HepG2 (cell line): Measurements from ENCODE around the gene RNF13. TPM values are rescaled to one million over a fixed set of nuclear protein-coding genes. Genes with fewer than 3 reads are reported as not detected.

ENCODE experiments used
- ATAC-seq: fragments of 200-7000 bp; cut with Tn5 transposase; 3 replicates; pipeline ENCODE4 v1.9.1; 2020; ENCODE audit warnings: mild to moderate bottlenecking, moderate library complexity
- BruUV-seq: library from RNA; stranded (reverse); fragments of 400-500 nt; replicated peaks from 2 replicates; lab custom pipeline; 2021; lab: Mats Ljungman, UMichigan
- CTCF ChIA-PET: fragments of 300-600 bp; formaldehyde crosslinking; extraction: SDS; loops from one replicate; lab custom pipeline; 2021; ENCODE audit warnings: low total read pairs, inconsistent platforms, low intra/inter-chr PET ratio; lab: Yijun Ruan, JAX
- POLR2A ChIA-PET: fragments of 350-600 bp; sonication (Branson Sonifier 250); formaldehyde crosslinking; loops from one replicate; lab custom pipeline; 2020; ENCODE audit warnings: antibody characterized with exemption, inconsistent platforms; lab: Yijun Ruan, JAX
- DNase-seq: peaks from one replicate; pipeline ENCODE4 v3.0.0-alpha.2; 2015; ENCODE audit warnings: low spot score
- FAIRE-seq: peaks from 3 replicates; lab custom pipeline; 2011; peaks lifted over from hg19 to GRCh38; lab: Jason Lieb, UNC
- H2AFZ ChIP-seq: one replicate; pipeline ENCODE4 v1.6.1; 2011; ENCODE audit warnings: low read length, inconsistent platforms
- H3K27ac ChIP-seq: fragments of 300-600 bp; 3 replicates; pipeline ENCODE4 v1.8.0; 2011; ENCODE audit warnings: mixed run types, mild to moderate bottlenecking, mixed read lengths, low read length, inconsistent platforms; ENCODE audit not compliant: insufficient read depth; ENCODE audit errors: extremely low read length
- H3K27me3 ChIP-seq, 2 experiments: fragments of 200-600 bp in 1 of 2; 2 replicates in 1 of 2; 3 replicates in 1 of 2; pipeline versions ENCODE4 v1.6.0 to v1.8.0; 2011; ENCODE audit warnings: low read length in 2 of 2, mild to moderate bottlenecking in 2 of 2, moderate library complexity in 2 of 2, inconsistent platforms in 1 of 2; ENCODE audit not compliant: insufficient read depth in 2 of 2, control insufficient read depth in 1 of 2
- H3K36me3 ChIP-seq, 2 experiments: fragments of 200-600 bp in 1 of 2; replicated peaks in 1 of 2; 2 replicates in 1 of 2; 3 replicates in 1 of 2; pipeline versions ENCODE4 v1.5.1 to v1.8.0; 2011; ENCODE audit warnings: low read length in 2 of 2, inconsistent platforms in 1 of 2; ENCODE audit not compliant: insufficient read depth in 2 of 2, control insufficient read depth in 1 of 2
- H3K4me1 ChIP-seq: 2 replicates; pipeline ENCODE4 v1.5.1; 2012; ENCODE audit warnings: low read length, inconsistent platforms; ENCODE audit not compliant: insufficient read depth
- H3K4me2 ChIP-seq: 2 replicates; pipeline ENCODE4 v1.6.0; 2011; ENCODE audit warnings: low read depth, low read length, inconsistent platforms
- H3K4me3 ChIP-seq, 3 experiments: fragments of 200-600 bp in 1 of 3; sonication (generic), shearing (Covaris generic) in 1 of 3; replicated peaks in 1 of 3; 2 replicates each; pipeline ENCODE4 v1.5.1; 2011 to 2016; ENCODE audit warnings: low read length in 3 of 3, inconsistent platforms in 2 of 3, low read depth in 2 of 3, mild to moderate bottlenecking in 2 of 3, control low read depth in 1 of 3, mixed read lengths in 1 of 3; ENCODE audit not compliant: insufficient read depth in 1 of 3
- H3K79me2 ChIP-seq: one replicate; pipeline ENCODE4 v1.6.1; 2011; ENCODE audit warnings: low read length, inconsistent platforms; ENCODE audit not compliant: insufficient read depth
- H3K9ac ChIP-seq: 2 replicates; pipeline ENCODE4 v1.6.0; 2011; ENCODE audit warnings: mild to moderate bottlenecking, low read depth, low read length, inconsistent platforms; ENCODE audit not compliant: insufficient read depth
- H3K9me3 ChIP-seq: 2 replicates; pipeline ENCODE4 v1.5.1; 2012; ENCODE audit warnings: mild to moderate bottlenecking, low read length
- H4K20me1 ChIP-seq: 2 replicates; pipeline ENCODE4 v1.6.0; 2011; ENCODE audit warnings: inconsistent platforms, mild to moderate bottlenecking, low read length, moderate library complexity; ENCODE audit not compliant: insufficient read depth
- ELF3 ChIP-seq: IDR thresholded peaks from 2 replicates; pipeline ENCODE4 v1.6.1; 2016; ENCODE audit warnings: missing genetic modification reagents, missing compliant biosample characterization
- FOXA3 ChIP-seq: IDR thresholded peaks from 2 replicates; pipeline ENCODE4 v1.6.1; 2016; ENCODE audit warnings: missing genetic modification reagents, missing compliant biosample characterization
- IRX3 ChIP-seq: sonication (generic); formaldehyde crosslinking; IDR thresholded peaks from 2 replicates; pipeline ENCODE4 v1.8.1; 2023; ENCODE audit warnings: mild to moderate bottlenecking, low read depth, missing genetic modification reagents, borderline replicate concordance
- MXD4 ChIP-seq: IDR thresholded peaks from 2 replicates; pipeline ENCODE4 v1.6.1; 2016; ENCODE audit warnings: mild to moderate bottlenecking, missing biosample characterization, missing genetic modification reagents
- NCOA1 ChIP-seq: sonication (generic); formaldehyde crosslinking; IDR thresholded peaks from 2 replicates; pipeline ENCODE4 v1.9.0; 2021; ENCODE audit warnings: missing genetic modification reagents
- RCOR2 ChIP-seq: IDR thresholded peaks from 2 replicates; pipeline ENCODE4 v1.6.1; 2016; ENCODE audit warnings: missing biosample characterization, missing genetic modification reagents
- SP5 ChIP-seq: IDR thresholded peaks from 2 replicates; pipeline ENCODE4 v1.6.1; 2016; ENCODE audit warnings: low read depth, borderline replicate concordance
- STAG1 ChIP-seq: sonication (generic); formaldehyde crosslinking; IDR thresholded peaks from 2 replicates; pipeline ENCODE4 v1.4.0; 2020; ENCODE audit warnings: missing genetic modification reagents
- ZFX ChIP-seq: sonication (generic); formaldehyde crosslinking; IDR thresholded peaks from 2 replicates; pipeline ENCODE4 v1.4.0; 2020; ENCODE audit warnings: mild to moderate bottlenecking, low read depth, missing genetic modification reagents, moderate library complexity
- ZKSCAN8 ChIP-seq: IDR thresholded peaks from 2 replicates; pipeline ENCODE4 v1.6.1; 2016; ENCODE audit warnings: borderline replicate concordance, missing genetic modification reagents, missing compliant biosample characterization
- ZNF30 ChIP-seq: sonication (generic); formaldehyde crosslinking; IDR thresholded peaks from 2 replicates; pipeline ENCODE4 v1.5.0; 2020; ENCODE audit warnings: mild to moderate bottlenecking, missing genetic modification reagents
- ZNF329 ChIP-seq: sonication (generic); formaldehyde crosslinking; IDR thresholded peaks from 2 replicates; pipeline ENCODE4 v1.9.0; 2021; ENCODE audit warnings: low read depth, mild to moderate bottlenecking, missing genetic modification reagents
- ZNF547 ChIP-seq: sonication (generic); formaldehyde crosslinking; IDR thresholded peaks from 2 replicates; pipeline ENCODE4 v1.5.1; 2020; ENCODE audit warnings: mild to moderate bottlenecking, missing genetic modification reagents
- ZNF567 ChIP-seq: sonication (generic); formaldehyde crosslinking; IDR thresholded peaks from 2 replicates; pipeline ENCODE4 v1.8.1; 2023; ENCODE audit warnings: mild to moderate bottlenecking, missing genetic modification reagents, borderline replicate concordance
- ZNF713 ChIP-seq: sonication (generic); formaldehyde crosslinking; IDR thresholded peaks from 2 replicates; pipeline ENCODE4 v1.4.0; 2020; ENCODE audit warnings: mild to moderate bottlenecking, missing genetic modification reagents
- ZSCAN25 ChIP-seq: sonication (generic); formaldehyde crosslinking; IDR thresholded peaks from 2 replicates; pipeline ENCODE4 v1.8.0; 2022; ENCODE audit warnings: mild to moderate bottlenecking, missing genetic modification reagents
- WGBS: methylation state at CpG from one replicate; pipeline ENCODE4 v1.1.6; 2017; ENCODE audit warnings: low lambda C conversion rate; 5-methylcytosine and 5-hydroxymethylcytosine counted together
- in situ Hi-C: cut with HindIII; loops from 2 replicates; pipeline ENCODE4 v1.10.0; 2017; ENCODE audit warnings: low pct_unique_long_range_greater_than_20kb; ENCODE audit not compliant: extremely low pct_ligation_motif_present
- intact Hi-C: fragments of 100-400 bp; cut with micrococcal nuclease; formaldehyde crosslinking; loops from one replicate; pipeline ENCODE4 v1.10.0; 2022; ENCODE audit not compliant: unreplicated experiment
- polyA plus RNA-seq, 8 experiments: library from polyadenylated mRNA; depleted of rRNA in 3 of 8; stranded (reverse) in 7 of 8; unstranded in 1 of 8; fragments of >200 nt; fragmentation: Illumina TruSeq in 4 of 8; extraction: Trizol in 4 of 8; gene quantifications; 2 replicates each; pipeline versions ENCODE4 v1.2.1 to v1.2.3, GENCODE V29; 2011 to 2016; ENCODE audit warnings: low read depth in 4 of 8, missing spikeins in 1 of 8, mixed read lengths in 1 of 8; ENCODE audit not compliant: insufficient read depth in 1 of 8
- total RNA-seq, 5 experiments: library from RNA; depleted of rRNA; stranded (reverse); fragments of >200 nt; fragmentation: Illumina TruSeq; extraction: Trizol; gene quantifications; 2 replicates each; pipeline ENCODE4 v1.2.3, GENCODE V29; 2016; ENCODE audit warnings: low read depth in 1 of 5
- TF ChIP-seq, protein P1 (sequence below): sonication (generic); formaldehyde crosslinking; IDR thresholded peaks from 2 replicates; pipeline ENCODE4 v1.4.0; 2020; ENCODE audit warnings: mild to moderate bottlenecking, missing genetic modification reagents
- TF ChIP-seq, protein P2 (sequence below): sonication (generic); formaldehyde crosslinking; IDR thresholded peaks from 2 replicates; pipeline ENCODE4 v1.8.1; 2023; ENCODE audit warnings: mild to moderate bottlenecking, missing genetic modification reagents
- TF ChIP-seq, protein P3 (sequence below): sonication (generic); formaldehyde crosslinking; IDR thresholded peaks from 2 replicates; pipeline ENCODE4 v1.4.0; 2020; ENCODE audit warnings: missing genetic modification reagents, mild to moderate bottlenecking, borderline replicate concordance
- TF ChIP-seq, protein P4 (sequence below), 2 experiments: fragments of 450-650 bp in 1 of 2; sonication (generic) in 1 of 2; formaldehyde crosslinking; IDR thresholded peaks; 2 replicates each; pipeline versions ENCODE4 v1.5.0 to v1.8.0; 2020 to 2022; ENCODE audit warnings: mild to moderate bottlenecking in 1 of 2, missing genetic modification reagents in 1 of 2
- TF ChIP-seq, protein P5 (sequence below): sonication (generic); formaldehyde crosslinking; IDR thresholded peaks from 2 replicates; pipeline ENCODE4 v1.5.0; 2020; ENCODE audit warnings: missing genetic modification reagents, mild to moderate bottlenecking, borderline replicate concordance

RNF13 gene
- total and polyA plus RNA-seq, 2 of the 13 experiments (the other 11 are each of a cell fraction or from before 2014, with no cell fraction given), result 39.8 to 46.0 TPM

DNA sequence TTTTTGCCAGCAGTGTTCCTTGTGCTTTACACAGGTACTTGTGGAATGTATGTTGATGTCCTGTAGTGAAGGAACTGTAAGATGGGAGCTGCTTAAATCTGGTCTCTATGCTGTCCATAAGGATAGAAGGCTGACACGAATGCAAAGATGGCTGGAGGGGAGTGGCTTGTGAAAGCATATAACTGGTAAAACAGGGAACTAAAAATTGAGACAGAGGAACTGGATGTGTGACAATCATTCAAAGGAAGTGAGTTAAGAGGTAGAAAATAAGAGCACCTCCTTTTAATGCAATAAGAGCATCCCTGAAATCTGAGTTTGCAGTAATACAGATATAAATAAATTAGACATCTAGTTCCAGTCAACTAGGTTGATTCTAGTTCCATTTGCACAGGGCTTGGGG, 35.2 kb downstream of the RNF13 start (continued):
- TF ChIP-seq, protein P1, sequence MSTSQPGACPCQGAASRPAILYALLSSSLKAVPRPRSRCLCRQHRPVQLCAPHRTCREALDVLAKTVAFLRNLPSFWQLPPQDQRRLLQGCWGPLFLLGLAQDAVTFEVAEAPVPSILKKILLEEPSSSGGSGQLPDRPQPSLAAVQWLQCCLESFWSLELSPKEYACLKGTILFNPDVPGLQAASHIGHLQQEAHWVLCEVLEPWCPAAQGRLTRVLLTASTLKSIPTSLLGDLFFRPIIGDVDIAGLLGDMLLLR (CRISPR knock-in tag), result no peak
- TF ChIP-seq ZFX (CRISPR knock-in tag), result no peak
- TF ChIP-seq, protein P2, sequence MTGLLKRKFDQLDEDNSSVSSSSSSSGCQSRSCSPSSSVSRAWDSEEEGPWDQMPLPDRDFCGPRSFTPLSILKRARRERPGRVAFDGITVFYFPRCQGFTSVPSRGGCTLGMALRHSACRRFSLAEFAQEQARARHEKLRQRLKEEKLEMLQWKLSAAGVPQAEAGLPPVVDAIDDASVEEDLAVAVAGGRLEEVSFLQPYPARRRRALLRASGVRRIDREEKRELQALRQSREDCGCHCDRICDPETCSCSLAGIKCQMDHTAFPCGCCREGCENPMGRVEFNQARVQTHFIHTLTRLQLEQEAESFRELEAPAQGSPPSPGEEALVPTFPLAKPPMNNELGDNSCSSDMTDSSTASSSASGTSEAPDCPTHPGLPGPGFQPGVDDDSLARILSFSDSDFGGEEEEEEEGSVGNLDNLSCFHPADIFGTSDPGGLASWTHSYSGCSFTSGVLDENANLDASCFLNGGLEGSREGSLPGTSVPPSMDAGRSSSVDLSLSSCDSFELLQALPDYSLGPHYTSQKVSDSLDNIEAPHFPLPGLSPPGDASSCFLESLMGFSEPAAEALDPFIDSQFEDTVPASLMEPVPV (CRISPR knock-in tag), result no peak
- TF ChIP-seq ZNF713 (CRISPR knock-in tag), result no peak
- TF ChIP-seq, protein P3, sequence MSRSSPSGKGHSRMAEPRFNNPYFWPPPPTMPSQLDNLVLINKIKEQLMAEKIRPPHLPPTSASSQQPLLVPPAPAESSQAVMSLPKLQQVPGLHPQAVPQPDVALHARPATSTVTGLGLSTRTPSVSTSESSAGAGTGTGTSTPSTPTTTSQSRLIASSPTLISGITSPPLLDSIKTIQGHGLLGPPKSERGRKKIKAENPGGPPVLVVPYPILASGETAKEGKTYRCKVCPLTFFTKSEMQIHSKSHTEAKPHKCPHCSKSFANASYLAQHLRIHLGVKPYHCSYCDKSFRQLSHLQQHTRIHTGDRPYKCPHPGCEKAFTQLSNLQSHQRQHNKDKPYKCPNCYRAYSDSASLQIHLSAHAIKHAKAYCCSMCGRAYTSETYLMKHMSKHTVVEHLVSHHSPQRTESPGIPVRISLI (CRISPR knock-in tag), result no peak
- no peak for TF ChIP-seq MXD4 (CRISPR knock-in tag)
- TF ChIP-seq SP5, result no peak
- TF ChIP-seq NCOA1 (CRISPR knock-in tag), result no peak
- TF ChIP-seq ZNF547 (CRISPR knock-in tag), result no peak
- TF ChIP-seq, all 625 proteins: peak for 0

DNA sequence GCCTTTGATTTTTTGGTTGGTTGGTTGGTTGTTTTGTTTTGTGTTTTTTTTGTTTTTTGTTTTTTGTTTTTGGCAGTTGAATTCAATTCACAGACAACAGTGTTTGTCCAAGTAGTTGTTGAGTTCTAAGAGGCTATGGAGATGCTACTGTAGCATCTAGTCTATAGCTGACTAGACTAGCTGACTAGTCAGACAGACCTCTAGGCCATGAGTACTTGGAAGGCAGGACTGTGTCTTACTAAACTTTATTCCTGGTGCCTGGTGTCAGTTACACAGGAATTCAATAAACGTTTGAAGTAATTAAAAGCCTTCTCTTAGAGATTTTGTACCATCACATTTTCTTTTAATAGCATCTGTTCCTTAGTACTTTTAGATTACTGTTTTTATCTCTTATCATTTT, 35.7 kb downstream of the RNF13 start:
- ChIA-PET CTCF (no interaction called here), POLR2A (no interaction called here)
- Histone ChIP-seq H3K4me3 (no peak overlapping the region), H3K4me1 (peaks cover 28% of the 10 kb centered on the region), H4K20me1 (no peaks in the 10 kb centered on the region; the same call in none of the 2 replicates), H3K27ac (no peak overlapping the region), H2AFZ (no peak overlapping the region), H3K79me2 (peaks cover 39% of the 10 kb centered on the region), H3K4me2 (no peak overlapping the region), H3K9ac (no peak overlapping the region), H3K36me3 (peaks cover 1 to 5% of the 10 kb centered on the region in 2 experiments), H3K27me3 (no peaks in the 10 kb centered on the region), H3K9me3 (no peaks in the 10 kb centered on the region)
- intact Hi-C loops (no loop called here), in situ Hi-C loops (no loop called here)
- ATAC-seq (no peak), DNase-seq (no peak), FAIRE-seq (no peak)
- BruUV-seq, result no TSS peak
- WGBS, result 92% methylated on average over 1 of the region's 1 CpG
- no peak for TF ChIP-seq STAG1 (CRISPR knock-in tag)
- TF ChIP-seq IRX3, result no peak
- TF ChIP-seq, protein P4, sequence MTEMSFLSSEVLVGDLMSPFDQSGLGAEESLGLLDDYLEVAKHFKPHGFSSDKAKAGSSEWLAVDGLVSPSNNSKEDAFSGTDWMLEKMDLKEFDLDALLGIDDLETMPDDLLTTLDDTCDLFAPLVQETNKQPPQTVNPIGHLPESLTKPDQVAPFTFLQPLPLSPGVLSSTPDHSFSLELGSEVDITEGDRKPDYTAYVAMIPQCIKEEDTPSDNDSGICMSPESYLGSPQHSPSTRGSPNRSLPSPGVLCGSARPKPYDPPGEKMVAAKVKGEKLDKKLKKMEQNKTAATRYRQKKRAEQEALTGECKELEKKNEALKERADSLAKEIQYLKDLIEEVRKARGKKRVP (CRISPR knock-in tag; IDR thresholded peaks at IDR 0.05), result no peak
- TF ChIP-seq, protein P5, sequence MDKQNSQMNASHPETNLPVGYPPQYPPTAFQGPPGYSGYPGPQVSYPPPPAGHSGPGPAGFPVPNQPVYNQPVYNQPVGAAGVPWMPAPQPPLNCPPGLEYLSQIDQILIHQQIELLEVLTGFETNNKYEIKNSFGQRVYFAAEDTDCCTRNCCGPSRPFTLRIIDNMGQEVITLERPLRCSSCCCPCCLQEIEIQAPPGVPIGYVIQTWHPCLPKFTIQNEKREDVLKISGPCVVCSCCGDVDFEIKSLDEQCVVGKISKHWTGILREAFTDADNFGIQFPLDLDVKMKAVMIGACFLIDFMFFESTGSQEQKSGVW, result no peak
- TF ChIP-seq ZKSCAN8 (CRISPR knock-in tag), result no peak
- no peak for TF ChIP-seq ZNF567 (CRISPR knock-in tag)
- TF ChIP-seq ZNF329 (CRISPR knock-in tag), result no peak
- no peak for TF ChIP-seq ELF3
- no peak for TF ChIP-seq ZNF30
- no peak for TF ChIP-seq ZSCAN25
- no peak for TF ChIP-seq RCOR2 (CRISPR knock-in tag)
- TF ChIP-seq FOXA3, result no peak
